OCI-LY7 (cell line): ENCODE data around the gene KRT72. TPM values are rescaled to one million over a fixed set of nuclear protein-coding genes. Genes with fewer than 3 reads are reported as not detected.

Experiments
- BruUV-seq: library from RNA; stranded (reverse); fragments of 400-500 nt; replicated peaks from 2 replicates; lab custom pipeline; 2021; lab: Mats Ljungman, UMichigan
- CTCF ChIA-PET: fragments of 300-600 bp; sonication (Branson Sonifier 250); formaldehyde crosslinking; loops from one replicate; lab custom pipeline; 2022; ENCODE audit warnings: antibody characterized with exemption; ENCODE audit not compliant: unreplicated experiment; lab: Charles Lee
- POLR2A ChIA-PET: fragments of 300-600 bp; sonication (Branson Sonifier 250); formaldehyde crosslinking; loops from one replicate; lab custom pipeline; 2022; ENCODE audit warnings: antibody characterized with exemption; lab: Charles Lee
- DNase-seq: peaks from one replicate; pipeline ENCODE4 v3.0.0-alpha.2; 2015; ENCODE audit warnings: low spot score
- H2AFZ ChIP-seq: fragments of 200-600 bp; sonication (generic), shearing (Covaris generic); 2 replicates; pipeline ENCODE4 v1.6.1; 2014; ENCODE audit warnings: mild to moderate bottlenecking, antibody characterized with exemption, low read length, moderate library complexity
- H3K27ac ChIP-seq: fragments of 200-600 bp; sonication (generic); 2 replicates; pipeline ENCODE4 v1.5.1; 2014; ENCODE audit warnings: mixed run types, low read depth, mild to moderate bottlenecking, moderate library complexity, low read length, inconsistent platforms; ENCODE audit not compliant: poor library complexity, severe bottlenecking
- H3K36me3 ChIP-seq: fragments of 200-600 bp; sonication (generic); 2 replicates; pipeline ENCODE4 v1.6.1; 2014; ENCODE audit warnings: mild to moderate bottlenecking, antibody characterized with exemption, low read length, moderate library complexity, mixed read lengths; ENCODE audit not compliant: insufficient read depth
- H3K4me1 ChIP-seq: fragments of 200-600 bp; sonication (generic); 2 replicates; pipeline ENCODE4 v1.5.1; 2014; ENCODE audit warnings: mild to moderate bottlenecking, low read length; ENCODE audit not compliant: insufficient read depth, poor library complexity, severe bottlenecking
- H3K4me2 ChIP-seq: fragments of 200-600 bp; sonication (generic); 2 replicates; pipeline ENCODE4 v1.6.1; 2014; ENCODE audit warnings: mild to moderate bottlenecking, low read length
- H3K4me3 ChIP-seq: fragments of 200-600 bp; sonication (generic); 2 replicates; pipeline ENCODE4 v1.5.1; 2014; ENCODE audit warnings: mild to moderate bottlenecking, low read depth, low read length; ENCODE audit not compliant: poor library complexity, severe bottlenecking
- H3K79me2 ChIP-seq: fragments of 200-600 bp; sonication (generic); 2 replicates; pipeline ENCODE4 v1.6.1; 2016; ENCODE audit warnings: low read depth, mild to moderate bottlenecking, low read length, moderate library complexity, mixed read lengths; ENCODE audit not compliant: insufficient read depth
- H3K9me2 ChIP-seq: fragments of 200-600 bp; sonication (generic); 2 replicates; pipeline ENCODE4 v1.6.1; 2016; ENCODE audit warnings: mild to moderate bottlenecking, low read length, mixed read lengths; ENCODE audit not compliant: insufficient read depth
- H3K9me3 ChIP-seq: fragments of 200-600 bp; sonication (generic); 2 replicates; pipeline ENCODE4 v1.6.1; 2014; ENCODE audit warnings: mild to moderate bottlenecking, mixed run types, low read length, mixed read lengths
- H4K20me1 ChIP-seq: fragments of 200-600 bp; sonication (generic); 2 replicates; pipeline ENCODE4 v1.6.1; 2014; ENCODE audit warnings: mild to moderate bottlenecking, antibody characterized with exemption, low read length, moderate library complexity, mixed read lengths; ENCODE audit not compliant: insufficient read depth
- EZH2phosphoT487 ChIP-seq: fragments of 200-600 bp; sonication (generic); IDR thresholded peaks from 2 replicates; pipeline ENCODE4 v1.6.1; 2018; ENCODE audit warnings: low read depth, borderline replicate concordance, mild to moderate bottlenecking, mixed run types, antibody characterized with exemption, low read length, moderate library complexity, mixed read lengths
- intact Hi-C: fragments of 100-400 bp; cut with micrococcal nuclease; formaldehyde crosslinking; loops from one replicate; pipeline ENCODE4 v1.10.0; 2022; ENCODE audit not compliant: unreplicated experiment
- total RNA-seq, 2 experiments: library from RNA; depleted of rRNA in 1 of 2; stranded (reverse); fragments of >200 nt in 1 of 2; shearing (Covaris generic) in 1 of 2; gene quantifications; 2 replicates each; pipeline ENCODE4 v1.2.3, GENCODE V29; 2014 to 2022
- TF ChIP-seq, protein P1 (sequence below): fragments of 200-600 bp; sonication (generic); conservative IDR thresholded peaks from 2 replicates; pipeline ENCODE4 v1.5.1; 2014; ENCODE audit warnings: mild to moderate bottlenecking, antibody characterized with exemption, low read length, moderate library complexity, mixed read lengths

The KRT72 gene
- total RNA-seq, 2 experiments from 2014 or later, result not detected

DNA sequence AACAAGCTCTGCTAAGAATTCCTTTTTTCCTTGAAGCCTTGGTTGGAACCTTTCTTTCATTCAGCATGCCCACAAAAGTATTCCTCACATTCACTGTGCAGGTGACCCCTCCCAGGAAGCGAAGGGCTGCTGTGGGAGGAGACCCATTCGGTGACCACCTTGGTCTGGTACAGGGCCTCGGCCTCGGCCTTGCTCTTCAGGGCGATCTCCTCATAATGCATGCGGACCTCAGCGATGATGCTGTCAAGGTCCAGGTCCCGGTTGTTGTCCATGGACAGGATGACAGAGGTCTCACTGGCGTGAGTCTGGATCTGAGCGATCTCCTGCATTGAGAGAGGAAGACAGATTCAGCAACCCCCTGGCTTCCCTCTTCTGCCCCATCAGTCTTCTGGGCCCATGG is 30.8 kb downstream of the KRT72 start:
- Histone ChIP-seq H3K4me3 (no peak overlapping the region), H3K9me2 (no peaks in the 10 kb centered on the region), H3K27ac (no peak overlapping the region), H4K20me1 (no peaks in the 10 kb centered on the region), H3K4me2 (no peak overlapping the region), H3K79me2 (no peaks in the 10 kb centered on the region), H3K36me3 (no peaks in the 10 kb centered on the region), H3K4me1 (no peaks in the 10 kb centered on the region), H2AFZ (no peak overlapping the region), H3K9me3 (no peaks in the 10 kb centered on the region)
- DNase-seq, result no peak
- intact Hi-C loops, result no loop called here
- ChIA-PET CTCF (no interaction called here), POLR2A (interaction anchor here (1.0 kb wide), 1 partner anchor 8 kb away, joined by 4 read pairs; no protein-coding TSS in a partner anchor)
- no TSS peak for BruUV-seq
- TF ChIP-seq EZH2phosphoT487, result no peak
- TF ChIP-seq, protein P1, sequence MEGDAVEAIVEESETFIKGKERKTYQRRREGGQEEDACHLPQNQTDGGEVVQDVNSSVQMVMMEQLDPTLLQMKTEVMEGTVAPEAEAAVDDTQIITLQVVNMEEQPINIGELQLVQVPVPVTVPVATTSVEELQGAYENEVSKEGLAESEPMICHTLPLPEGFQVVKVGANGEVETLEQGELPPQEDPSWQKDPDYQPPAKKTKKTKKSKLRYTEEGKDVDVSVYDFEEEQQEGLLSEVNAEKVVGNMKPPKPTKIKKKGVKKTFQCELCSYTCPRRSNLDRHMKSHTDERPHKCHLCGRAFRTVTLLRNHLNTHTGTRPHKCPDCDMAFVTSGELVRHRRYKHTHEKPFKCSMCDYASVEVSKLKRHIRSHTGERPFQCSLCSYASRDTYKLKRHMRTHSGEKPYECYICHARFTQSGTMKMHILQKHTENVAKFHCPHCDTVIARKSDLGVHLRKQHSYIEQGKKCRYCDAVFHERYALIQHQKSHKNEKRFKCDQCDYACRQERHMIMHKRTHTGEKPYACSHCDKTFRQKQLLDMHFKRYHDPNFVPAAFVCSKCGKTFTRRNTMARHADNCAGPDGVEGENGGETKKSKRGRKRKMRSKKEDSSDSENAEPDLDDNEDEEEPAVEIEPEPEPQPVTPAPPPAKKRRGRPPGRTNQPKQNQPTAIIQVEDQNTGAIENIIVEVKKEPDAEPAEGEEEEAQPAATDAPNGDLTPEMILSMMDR, result no peak

DNA sequence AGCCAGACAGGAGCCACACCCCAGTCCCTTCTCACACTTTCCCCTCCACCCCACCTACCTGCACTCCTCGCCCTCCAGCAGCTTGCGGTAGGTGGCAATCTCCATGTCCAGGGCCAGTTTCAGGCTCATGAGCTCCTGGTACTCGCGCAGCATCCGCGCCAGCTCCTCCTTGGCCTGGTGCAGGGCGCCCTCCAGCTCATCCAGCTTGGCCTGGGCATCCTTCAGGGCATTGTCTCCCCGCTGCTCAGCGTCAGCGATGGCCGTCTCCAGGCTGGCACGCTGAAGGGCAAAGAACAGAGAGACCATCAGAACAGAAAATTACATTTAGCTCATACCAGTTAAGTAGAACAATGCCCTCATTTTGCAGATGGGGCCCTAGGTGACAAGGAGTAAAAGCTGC is 33.2 kb downstream of the KRT72 start:
- no TSS peak for BruUV-seq

DNA sequence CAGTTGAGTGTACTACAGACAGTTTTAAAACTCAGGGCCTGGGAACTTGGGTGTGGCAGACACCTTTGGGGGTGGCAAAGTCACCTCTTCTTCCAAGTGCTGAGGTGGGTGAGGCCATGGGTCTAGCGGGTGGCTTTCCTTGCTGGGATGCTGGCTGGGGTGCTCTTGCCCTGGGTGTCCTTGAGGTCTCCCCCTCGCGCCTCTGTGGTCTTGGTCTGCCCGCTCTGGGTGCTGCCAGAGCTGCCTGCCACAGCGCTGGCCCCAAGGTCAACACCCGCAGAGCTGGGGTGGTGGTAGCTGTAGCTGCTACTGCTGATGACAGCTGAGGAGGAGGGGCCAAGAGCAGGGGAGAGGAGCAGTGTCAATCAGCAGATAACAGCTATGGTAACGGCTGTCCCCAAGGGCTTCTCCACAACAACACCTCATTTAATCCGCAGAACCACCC is 34.4 kb downstream of the KRT72 start:
- TF ChIP-seq, protein P1, result no peak
- TF ChIP-seq EZH2phosphoT487, result no peak
- Histone ChIP-seq H3K36me3 (no peaks in the 10 kb centered on the region), H4K20me1 (no peaks in the 10 kb centered on the region), H3K27ac (no peak overlapping the region), H3K9me2 (no peaks in the 10 kb centered on the region), H3K9me3 (no peaks in the 10 kb centered on the region), H3K4me3 (no peak overlapping the region), H3K4me2 (no peak overlapping the region), H3K79me2 (no peaks in the 10 kb centered on the region), H3K4me1 (no peaks in the 10 kb centered on the region), H2AFZ (no peak overlapping the region)
- no peak for DNase-seq
- CTCF ChIA-PET, result no interaction called here
- BruUV-seq, result no TSS peak
- intact Hi-C loops, result no loop called here
- POLR2A ChIA-PET, result no interaction called here

More for the DNA sequence above, 33.2 kb downstream of the KRT72 start:
- Histone ChIP-seq H3K4me1 (no peaks in the 10 kb centered on the region), H4K20me1 (no peaks in the 10 kb centered on the region), H3K9me2 (no peaks in the 10 kb centered on the region), H3K9me3 (no peaks in the 10 kb centered on the region), H3K4me2 (no peak overlapping the region), H3K4me3 (no peak overlapping the region), H3K36me3 (no peaks in the 10 kb centered on the region), H2AFZ (no peak overlapping the region), H3K79me2 (no peaks in the 10 kb centered on the region), H3K27ac (no peak overlapping the region)
- ChIA-PET POLR2A (interaction anchor here (0.7 kb wide), 1 partner anchor 241 kb away, joined by 3 read pairs; no protein-coding TSS in a partner anchor), CTCF (no interaction called here)
- intact Hi-C loops, result no loop called here
- TF ChIP-seq, protein P1, result no peak
- TF ChIP-seq EZH2phosphoT487, result no peak
- no peak for DNase-seq
